H9 (cell line): Measurements from ENCODE around the gene PFKFB2. TPM values are rescaled to one million over a fixed set of nuclear protein-coding genes. Genes with fewer than 3 reads are reported as not detected.

Experiments used
- DNase-seq: peaks from one replicate; pipeline ENCODE4 v3.0.0-alpha.2; 2017
- H2AFZ ChIP-seq: one replicate; pipeline ENCODE4 v1.6.1; 2013; ENCODE audit warnings: mild to moderate bottlenecking, low read length, control low read depth, moderate library complexity
- H2AK5ac ChIP-seq: 2 replicates; pipeline ENCODE4 v1.6.1; 2013; ENCODE audit warnings: low read length, control low read depth, mixed read lengths; ENCODE audit not compliant: insufficient read length
- H2BK120ac ChIP-seq: one replicate; pipeline ENCODE4 v1.6.1; 2013; ENCODE audit warnings: low read depth, mild to moderate bottlenecking, low read length, control low read depth, inconsistent platforms; ENCODE audit not compliant: poor library complexity, severe bottlenecking
- H2BK12ac ChIP-seq: 2 replicates; pipeline ENCODE4 v1.6.1; 2013; ENCODE audit warnings: low read length, control low read depth, mixed read lengths, low read depth; ENCODE audit not compliant: insufficient read length
- H2BK15ac ChIP-seq: 2 replicates; pipeline ENCODE4 v1.6.1; 2013; ENCODE audit warnings: low read depth, low read length, control low read depth
- H2BK20ac ChIP-seq: one replicate; pipeline ENCODE4 v1.6.1; 2013; ENCODE audit warnings: low read depth, mild to moderate bottlenecking, low read length, control low read depth, inconsistent platforms; ENCODE audit not compliant: poor library complexity, severe bottlenecking
- H2BK5ac ChIP-seq: 2 replicates; pipeline ENCODE4 v1.6.1; 2013; ENCODE audit warnings: low read length, control low read depth, mixed read lengths; ENCODE audit not compliant: insufficient read length
- H3K14ac ChIP-seq: 2 replicates; pipeline ENCODE4 v1.6.1; 2013; ENCODE audit warnings: low read length, control low read depth; ENCODE audit not compliant: insufficient read depth
- H3K18ac ChIP-seq: 2 replicates; pipeline ENCODE4 v1.6.1; 2013; ENCODE audit warnings: low read depth, mild to moderate bottlenecking, mixed read lengths, low read length, control low read depth; ENCODE audit not compliant: insufficient read length
- H3K23ac ChIP-seq: 2 replicates; pipeline ENCODE4 v1.6.1; 2013; ENCODE audit warnings: low read length, control low read depth, mixed read lengths, low read depth; ENCODE audit not compliant: insufficient read length
- H3K23me2 ChIP-seq: 2 replicates; pipeline ENCODE4 v1.6.1; 2013; ENCODE audit warnings: low read depth, mild to moderate bottlenecking, mixed read lengths, low read length, control low read depth; ENCODE audit not compliant: insufficient read length, poor library complexity, severe bottlenecking
- H3K27ac ChIP-seq: 2 replicates; pipeline ENCODE4 v1.5.1; 2013; ENCODE audit warnings: low read length, control low read depth, mixed read lengths, low read depth; ENCODE audit not compliant: insufficient read length
- H3K27me3 ChIP-seq: 2 replicates; pipeline ENCODE4 v1.6.1; 2013; ENCODE audit warnings: low read length, control low read depth, inconsistent platforms; ENCODE audit not compliant: insufficient read depth
- H3K4ac ChIP-seq: 2 replicates; pipeline ENCODE4 v1.6.1; 2013; ENCODE audit warnings: low read depth, mild to moderate bottlenecking, control low read depth, inconsistent platforms, low read length, moderate library complexity
- H3K4me1 ChIP-seq: 2 replicates; pipeline ENCODE4 v1.6.1; 2013; ENCODE audit warnings: low read length, control low read depth, inconsistent platforms; ENCODE audit not compliant: insufficient read depth
- H3K4me2 ChIP-seq: 2 replicates; pipeline ENCODE4 v1.6.1; 2013; ENCODE audit warnings: low read length, control low read depth, mixed read lengths; ENCODE audit not compliant: insufficient read length, insufficient read depth
- H3K56ac ChIP-seq: 2 replicates; pipeline ENCODE4 v1.6.1; 2013; ENCODE audit warnings: low read depth, mild to moderate bottlenecking, mixed read lengths, low read length, control low read depth; ENCODE audit not compliant: insufficient read length
- H3K79me1 ChIP-seq: 2 replicates; pipeline ENCODE4 v1.6.1; 2013; ENCODE audit warnings: low read depth, mild to moderate bottlenecking, moderate library complexity, low read length, control low read depth, inconsistent platforms; ENCODE audit not compliant: insufficient read depth, poor library complexity, severe bottlenecking
- H3K79me2 ChIP-seq: 2 replicates; pipeline ENCODE4 v1.6.1; 2013; ENCODE audit warnings: low read length, control low read depth, inconsistent platforms; ENCODE audit not compliant: insufficient read depth
- H3K9ac ChIP-seq: 2 replicates; pipeline ENCODE4 v1.6.1; 2013; ENCODE audit warnings: low read length, control low read depth, mixed read lengths; ENCODE audit not compliant: insufficient read length; ENCODE audit errors: extremely low read depth
- H3K9me3 ChIP-seq: one replicate; pipeline ENCODE4 v1.6.1; 2013; ENCODE audit warnings: low read depth, low read length, inconsistent platforms; ENCODE audit not compliant: control insufficient read depth
- H3T11ph ChIP-seq: one replicate; pipeline ENCODE4 v1.6.1; 2013; ENCODE audit warnings: mild to moderate bottlenecking, low read length, control low read depth, inconsistent platforms
- H4K20me1 ChIP-seq: one replicate; pipeline ENCODE4 v1.6.1; 2013; ENCODE audit not compliant: control insufficient read depth, insufficient read length, insufficient read depth
- H4K5ac ChIP-seq: 2 replicates; pipeline ENCODE4 v1.6.1; 2013; ENCODE audit warnings: low read depth, mild to moderate bottlenecking, mixed read lengths, low read length, control low read depth; ENCODE audit not compliant: insufficient read length
- H4K8ac ChIP-seq: replicated peaks from 2 replicates; pipeline ENCODE4 v1.6.1; 2013; ENCODE audit warnings: low read length, control low read depth, mixed read lengths, low read depth; ENCODE audit not compliant: insufficient read length
- H4K91ac ChIP-seq: 2 replicates; pipeline ENCODE4 v1.6.1; 2013; ENCODE audit warnings: low read depth, mild to moderate bottlenecking, moderate library complexity, mixed read lengths, low read length, control low read depth; ENCODE audit not compliant: insufficient read length
- H3K27ac Mint-ChIP-seq, 3 experiments: 2 replicates in 2 of 3; 3 replicates in 1 of 3; pipeline ENCODE4 v1.8.0; 2020 to 2021; ENCODE audit warnings: mixed read lengths in 3 of 3, mild to moderate bottlenecking in 1 of 3, moderate library complexity in 1 of 3
- H3K27me3 Mint-ChIP-seq: 2 replicates; pipeline ENCODE4 v1.8.0; 2021; ENCODE audit warnings: low read depth, mild to moderate bottlenecking, moderate library complexity, mixed read lengths
- H3K36me3 Mint-ChIP-seq, 3 experiments: 2 replicates in 2 of 3; 3 replicates in 1 of 3; pipeline ENCODE4 v1.8.0; 2020 to 2021; ENCODE audit warnings: low read depth in 3 of 3, mixed read lengths in 3 of 3; ENCODE audit not compliant: insufficient read depth in 1 of 3
- H3K4me1 Mint-ChIP-seq, 2 experiments: 2 replicates each; pipeline ENCODE4 v1.8.0; 2020; ENCODE audit warnings: mixed read lengths in 2 of 2
- H3K4me3 Mint-ChIP-seq, 2 experiments: 2 replicates in 1 of 2; 3 replicates in 1 of 2; pipeline ENCODE4 v1.8.0; 2020 to 2021; ENCODE audit warnings: mild to moderate bottlenecking in 2 of 2, mixed read lengths in 2 of 2, moderate library complexity in 1 of 2
- H3K9me3 Mint-ChIP-seq, 2 experiments: 2 replicates in 1 of 2; 3 replicates in 1 of 2; pipeline ENCODE4 v1.8.0; 2020; ENCODE audit warnings: mild to moderate bottlenecking in 2 of 2, mixed read lengths in 2 of 2, moderate library complexity in 1 of 2
- WGBS: extraction: QIAGEN DNeasy Blood & Tissue Kit; methylation state at CpG from one replicate; pipeline ENCODE4 v1.1.7; 2013; ENCODE audit warnings: missing lambda C conversion rate, low lambda C conversion rate, mixed read lengths; ENCODE audit not compliant: insufficient read length; ENCODE audit errors: extremely low coverage; 5-methylcytosine and 5-hydroxymethylcytosine counted together
- total RNA-seq: library from RNA; stranded (reverse); gene quantifications from 2 replicates; pipeline ENCODE4 v1.2.1, GENCODE V29; 2021
- TF ChIP-seq, protein P1 (sequence below): fragments of 200-600 bp; sonication (generic); conservative IDR thresholded peaks from 3 replicates; pipeline ENCODE4 v1.8.0; 2021; ENCODE audit warnings: antibody characterized with exemption, mild to moderate bottlenecking

The PFKFB2 gene
- total RNA-seq, 1 experiment from 2014 or later, result 14.6 TPM

- Histone ChIP-seq H4K91ac (no peak overlapping the region), H3K79me1 (no peaks in the 10 kb centered on the region), H4K20me1 (no peaks in the 10 kb centered on the region), H2BK20ac (no peak overlapping the region), H3K4ac (no peak overlapping the region), H2BK15ac (no peak overlapping the region), H3K27ac (no peak overlapping the region), H3K9me3 (no peaks in the 10 kb centered on the region), H3K4me1 (peaks cover 5% of the 10 kb centered on the region; the same call in 1 of the 2 replicates), H2AK5ac (no peak overlapping the region), H2AFZ (no peak overlapping the region), H3K9ac (no peak overlapping the region), H3K23me2 (no peaks in the 10 kb centered on the region), H2BK120ac (no peak overlapping the region), H3K14ac (no peak overlapping the region), H2BK12ac (no peak overlapping the region), H3K18ac (no peak overlapping the region), H3K79me2 (no peaks in the 10 kb centered on the region), H3K23ac (no peak overlapping the region), H2BK5ac (no peak overlapping the region), H4K8ac (no peak overlapping the region), H3K56ac (no peak overlapping the region), H3K4me2 (no peak overlapping the region), H4K5ac (no peak overlapping the region), H3T11ph (no peak overlapping the region), H3K27me3 (no peaks in the 10 kb centered on the region)
- H3K4me1 Mint-ChIP-seq, result peaks cover 14 to 21% of the 10 kb centered on the region in 2 experiments
- H3K27ac Mint-ChIP-seq, result peak overlapping the region; percentile 52 to 85 (median 76); a peak in 5 of 7 replicates
- no peak for DNase-seq
- peak overlapping the region in 1 of 2 experiments; percentile 40; a peak in 2 of 5 replicates for H3K4me3 Mint-ChIP-seq
- TF ChIP-seq, protein P1, sequence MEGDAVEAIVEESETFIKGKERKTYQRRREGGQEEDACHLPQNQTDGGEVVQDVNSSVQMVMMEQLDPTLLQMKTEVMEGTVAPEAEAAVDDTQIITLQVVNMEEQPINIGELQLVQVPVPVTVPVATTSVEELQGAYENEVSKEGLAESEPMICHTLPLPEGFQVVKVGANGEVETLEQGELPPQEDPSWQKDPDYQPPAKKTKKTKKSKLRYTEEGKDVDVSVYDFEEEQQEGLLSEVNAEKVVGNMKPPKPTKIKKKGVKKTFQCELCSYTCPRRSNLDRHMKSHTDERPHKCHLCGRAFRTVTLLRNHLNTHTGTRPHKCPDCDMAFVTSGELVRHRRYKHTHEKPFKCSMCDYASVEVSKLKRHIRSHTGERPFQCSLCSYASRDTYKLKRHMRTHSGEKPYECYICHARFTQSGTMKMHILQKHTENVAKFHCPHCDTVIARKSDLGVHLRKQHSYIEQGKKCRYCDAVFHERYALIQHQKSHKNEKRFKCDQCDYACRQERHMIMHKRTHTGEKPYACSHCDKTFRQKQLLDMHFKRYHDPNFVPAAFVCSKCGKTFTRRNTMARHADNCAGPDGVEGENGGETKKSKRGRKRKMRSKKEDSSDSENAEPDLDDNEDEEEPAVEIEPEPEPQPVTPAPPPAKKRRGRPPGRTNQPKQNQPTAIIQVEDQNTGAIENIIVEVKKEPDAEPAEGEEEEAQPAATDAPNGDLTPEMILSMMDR, result no peak
- H3K9me3 Mint-ChIP-seq, result no peaks in the 10 kb centered on the region
- no CpG with 5 or more reads among the region's 18 CpGs for WGBS
- peaks cover 2% of the 10 kb centered on the region; the same call in 1 of the 2 replicates for H3K27me3 Mint-ChIP-seq
- H3K36me3 Mint-ChIP-seq, result peaks cover 0 to 2% (median 0%) of the 10 kb centered on the region in 3 experiments; a peak in 1 of 7 replicates
These were observed 28.6 kb upstream of the PFKFB2 start for GRCh38 chr1:207024202-207025145.
